EL (cell line): ENCODE results near the gene MRPL36.

ENCODE experiments used
- DNase-seq: peaks from one replicate; pipeline ENCODE4 v3.0.0-alpha.2; 2016

Gene MRPL36

GRCh38 chr5:1762883-1763547 is 36.6 kb downstream of the MRPL36 start:
- DNase-seq = no peak

- DNase-seq = no peak
Measured at GRCh38 chr5:1762121-1762882, 37.3 kb downstream of the MRPL36 start.

- DNase-seq = no peak
Measured at GRCh38 chr5:1761453-1761755, 38.2 kb downstream of the MRPL36 start.

GRCh38 chr5:1760656-1761452 is 38.8 kb downstream of the MRPL36 start:
- no peak for DNase-seq

GRCh38 chr5:1760231-1760630 is 39.4 kb downstream of the MRPL36 start:
- no peak for DNase-seq

GRCh38 chr5:1759378-1759970 is 40.2 kb downstream of the MRPL36 start:
- DNase-seq = no peak

- no peak for DNase-seq
Measured at GRCh38 chr5:1758574-1758973, 41.1 kb downstream of the MRPL36 start.

- DNase-seq = no peak
Measured at GRCh38 chr5:1757511-1757910, 42.1 kb downstream of the MRPL36 start.

- DNase-seq = no peak
Measured at GRCh38 chr5:1756481-1756880, 43.2 kb downstream of the MRPL36 start.

GRCh38 chr5:1755321-1755949 is 44.2 kb downstream of the MRPL36 start:
- no peak for DNase-seq

- no peak for DNase-seq
Measured at GRCh38 chr5:1754531-1755220, 45.0 kb downstream of the MRPL36 start.

- DNase-seq = no peak
Measured at GRCh38 chr5:1753490-1753889, 46.1 kb downstream of the MRPL36 start.

- DNase-seq = no peak
Measured at GRCh38 chr5:1752881-1753280, 46.8 kb downstream of the MRPL36 start.

GRCh38 chr5:1751864-1752822 is 47.5 kb downstream of the MRPL36 start:
- DNase-seq = no peak

- no peak for DNase-seq
Measured at GRCh38 chr5:1751026-1751863, 48.4 kb downstream of the MRPL36 start.

- no peak for DNase-seq
Measured at GRCh38 chr5:1750469-1750868, 49.2 kb downstream of the MRPL36 start.

- DNase-seq = no peak
Measured at GRCh38 chr5:1749346-1750124, 50.1 kb downstream of the MRPL36 start.

GRCh38 chr5:1748845-1749244 is 50.8 kb downstream of the MRPL36 start:
- no peak for DNase-seq
